DND-41 (cell line): Measurements from ENCODE around the gene SPATA31E1.

Experiments used
- ATAC-seq: fragments of 200-7000 bp; cut with Tn5 transposase; 3 replicates; pipeline ENCODE4 v1.9.1; 2021; ENCODE audit warnings: low read depth; ENCODE audit not compliant: insufficient read depth
- DNase-seq: peaks from one replicate; pipeline ENCODE4 v3.0.0-alpha.2; 2020
- H2AFZ ChIP-seq: 2 replicates; pipeline ENCODE4 v1.6.0; 2012; ENCODE audit warnings: low read depth, low read length
- H3K27ac ChIP-seq: 2 replicates; pipeline ENCODE4 v1.5.1; 2012; ENCODE audit warnings: low read length, inconsistent platforms
- H3K27me3 ChIP-seq: fragments of 200-600 bp; sonication (generic); 2 replicates; pipeline ENCODE4 v1.6.0; 2012; ENCODE audit warnings: low read length, mild to moderate bottlenecking, inconsistent platforms; ENCODE audit not compliant: insufficient read depth, poor library complexity
- H3K36me3 ChIP-seq: 2 replicates; pipeline ENCODE4 v1.5.1; 2012; ENCODE audit warnings: low read length, inconsistent platforms; ENCODE audit not compliant: insufficient read depth
- H3K4me1 ChIP-seq: 2 replicates; pipeline ENCODE4 v1.5.1; 2012; ENCODE audit warnings: mild to moderate bottlenecking, low read length; ENCODE audit not compliant: insufficient read depth
- H3K4me2 ChIP-seq: 2 replicates; pipeline ENCODE4 v1.6.0; 2012; ENCODE audit warnings: mild to moderate bottlenecking, moderate library complexity, low read length, inconsistent platforms; ENCODE audit not compliant: insufficient read depth
- H3K4me3 ChIP-seq, 2 experiments: fragments of 200-600 bp in 1 of 2; shearing (Covaris generic) in 1 of 2; 2 replicates each; pipeline ENCODE4 v1.5.1; 2012 to 2016; ENCODE audit warnings: inconsistent platforms in 2 of 2, low read length in 2 of 2, mild to moderate bottlenecking in 2 of 2, low read depth in 1 of 2, moderate library complexity in 1 of 2
- H3K79me2 ChIP-seq: 2 replicates; pipeline ENCODE4 v1.6.0; 2012; ENCODE audit warnings: low read length, inconsistent platforms; ENCODE audit not compliant: insufficient read depth
- H3K9ac ChIP-seq: 2 replicates; pipeline ENCODE4 v1.6.0; 2012; ENCODE audit warnings: low read depth, mild to moderate bottlenecking, inconsistent platforms, low read length, moderate library complexity
- H3K9me3 ChIP-seq: 2 replicates; pipeline ENCODE4 v1.5.1; 2012; ENCODE audit warnings: low read length, moderate library complexity, mild to moderate bottlenecking, inconsistent platforms; ENCODE audit not compliant: insufficient read depth, severe bottlenecking
- H4K20me1 ChIP-seq: 2 replicates; pipeline ENCODE4 v1.6.0; 2012; ENCODE audit warnings: low read length; ENCODE audit not compliant: insufficient read depth
- CTCF ChIP-seq: IDR thresholded peaks from 2 replicates; pipeline ENCODE4 v1.5.1; 2012; ENCODE audit warnings: borderline replicate concordance, low read length, moderate library complexity, mild to moderate bottlenecking; ENCODE audit not compliant: poor library complexity, severe bottlenecking; ENCODE audit errors: extremely low read depth
- EZH2 ChIP-seq: IDR thresholded peaks from 3 replicates; pipeline ENCODE4 v1.6.1; 2012; ENCODE audit warnings: borderline replicate concordance, low read depth, mild to moderate bottlenecking, moderate library complexity, low read length, inconsistent platforms; ENCODE audit not compliant: severe bottlenecking

Gene SPATA31E1

GRCh38 chr9:87878989-87879511, 3.6 kb upstream of the SPATA31E1 start:
- Histone ChIP-seq H2AFZ (no peak overlapping the region), H3K9me3 (no peaks in the 10 kb centered on the region), H3K27me3 (peaks cover 4% of the 10 kb centered on the region), H3K4me1 (no peaks in the 10 kb centered on the region), H3K4me3 (no peak overlapping the region), H3K79me2 (no peaks in the 10 kb centered on the region), H3K4me2 (no peak overlapping the region), H3K36me3 (no peaks in the 10 kb centered on the region), H3K27ac (no peak overlapping the region), H4K20me1 (no peaks in the 10 kb centered on the region), H3K9ac (no peak overlapping the region)
- ATAC-seq (no peak), DNase-seq (no peak)
- TF ChIP-seq CTCF (no peak), EZH2 (no peak)

- no peak for ATAC-seq
- Histone ChIP-seq H4K20me1 (no peaks in the 10 kb centered on the region), H3K9ac (no peak overlapping the region), H2AFZ (no peak overlapping the region), H3K4me1 (no peaks in the 10 kb centered on the region), H3K27ac (no peak overlapping the region), H3K27me3 (no peaks in the 10 kb centered on the region), H3K4me3 (no peak overlapping the region), H3K36me3 (no peaks in the 10 kb centered on the region), H3K4me2 (no peak overlapping the region), H3K79me2 (no peaks in the 10 kb centered on the region), H3K9me3 (no peaks in the 10 kb centered on the region)
- no peak for TF ChIP-seq CTCF
- TF ChIP-seq EZH2: no peak
- DNase-seq: no peak
Observed at GRCh38 chr9:87880116-87880515, 2.6 kb upstream of the SPATA31E1 start.

GRCh38 chr9:87880683-87881082, 2.0 kb upstream of the SPATA31E1 start:
- Histone ChIP-seq H4K20me1 (no peaks in the 10 kb centered on the region), H3K4me2 (no peak overlapping the region), H3K27ac (no peak overlapping the region), H3K36me3 (no peaks in the 10 kb centered on the region), H3K27me3 (no peaks in the 10 kb centered on the region), H3K9me3 (no peaks in the 10 kb centered on the region), H3K4me1 (no peaks in the 10 kb centered on the region), H3K4me3 (no peak overlapping the region), H3K9ac (no peak overlapping the region), H3K79me2 (no peaks in the 10 kb centered on the region), H2AFZ (no peak overlapping the region)
- ATAC-seq: no peak
- TF ChIP-seq CTCF (no peak), EZH2 (no peak)
- DNase-seq: no peak

GRCh38 chr9:87883274-87883673, 597 bp downstream of the SPATA31E1 start:
- ATAC-seq (no peak), DNase-seq (no peak)
- Histone ChIP-seq H3K27ac (no peak overlapping the region), H3K9me3 (no peaks in the 10 kb centered on the region), H3K4me1 (no peaks in the 10 kb centered on the region), H3K4me3 (no peak overlapping the region), H3K79me2 (no peaks in the 10 kb centered on the region), H3K36me3 (no peaks in the 10 kb centered on the region), H3K27me3 (no peaks in the 10 kb centered on the region), H2AFZ (no peak overlapping the region), H3K9ac (no peak overlapping the region), H4K20me1 (no peaks in the 10 kb centered on the region), H3K4me2 (no peak overlapping the region)
- no peak for TF ChIP-seq EZH2
- TF ChIP-seq CTCF: no peak
